Brain microvascular endothelial cell (primary cell): ENCODE measurements around the gene MYOCD.
A peak's percentile ranks its signal among the peaks of the same experiment; 100 is the strongest.

Source experiments
- DNase-seq: peaks from one replicate; pipeline ENCODE4 v3.0.0-alpha.2; 2020
- H3K27ac ChIP-seq: fragments of 250-450 bp; sonication (Bioruptor Pico); 2 replicates; pipeline ENCODE4 v1.5.1; 2020; ENCODE audit warnings: mild to moderate bottlenecking, moderate library complexity
- H3K27me3 ChIP-seq: fragments of 250-450 bp; sonication (Bioruptor Pico); replicated peaks from 2 replicates; pipeline ENCODE4 v1.5.1; 2020; ENCODE audit warnings: mild to moderate bottlenecking
- H3K36me3 ChIP-seq: fragments of 250-450 bp; sonication (Bioruptor Pico); replicated peaks from 2 replicates; pipeline ENCODE4 v1.5.1; 2020; ENCODE audit warnings: mild to moderate bottlenecking
- H3K4me3 ChIP-seq: 2 replicates; pipeline ENCODE4 v1.5.1; 2011; ENCODE audit warnings: low read depth, mild to moderate bottlenecking, control low read depth, low read length, moderate library complexity
- in situ Hi-C: cut with HindIII; loops from 2 replicates; pipeline ENCODE4 v1.10.0; 2017; ENCODE audit warnings: low sequenced_read_pairs, low pct_ligation_motif_present
- TF ChIP-seq, protein P1 (sequence below): IDR thresholded peaks from 2 replicates; pipeline ENCODE4 v1.5.1; 2011; ENCODE audit warnings: low read depth, mild to moderate bottlenecking, moderate library complexity, low read length, control low read depth, inconsistent platforms; ENCODE audit errors: missing control alignments

Gene MYOCD

GRCh38 chr17:12790249-12791106 lies 124.8 kb downstream of the MYOCD start:
- DNase-seq = no peak
- no peaks in the 10 kb centered on the region for H3K27me3 ChIP-seq
- in situ Hi-C loops = no loop called here
- no peak overlapping the region for H3K27ac ChIP-seq
- no peaks in the 10 kb centered on the region for H3K36me3 ChIP-seq
- TF ChIP-seq, protein P1, sequence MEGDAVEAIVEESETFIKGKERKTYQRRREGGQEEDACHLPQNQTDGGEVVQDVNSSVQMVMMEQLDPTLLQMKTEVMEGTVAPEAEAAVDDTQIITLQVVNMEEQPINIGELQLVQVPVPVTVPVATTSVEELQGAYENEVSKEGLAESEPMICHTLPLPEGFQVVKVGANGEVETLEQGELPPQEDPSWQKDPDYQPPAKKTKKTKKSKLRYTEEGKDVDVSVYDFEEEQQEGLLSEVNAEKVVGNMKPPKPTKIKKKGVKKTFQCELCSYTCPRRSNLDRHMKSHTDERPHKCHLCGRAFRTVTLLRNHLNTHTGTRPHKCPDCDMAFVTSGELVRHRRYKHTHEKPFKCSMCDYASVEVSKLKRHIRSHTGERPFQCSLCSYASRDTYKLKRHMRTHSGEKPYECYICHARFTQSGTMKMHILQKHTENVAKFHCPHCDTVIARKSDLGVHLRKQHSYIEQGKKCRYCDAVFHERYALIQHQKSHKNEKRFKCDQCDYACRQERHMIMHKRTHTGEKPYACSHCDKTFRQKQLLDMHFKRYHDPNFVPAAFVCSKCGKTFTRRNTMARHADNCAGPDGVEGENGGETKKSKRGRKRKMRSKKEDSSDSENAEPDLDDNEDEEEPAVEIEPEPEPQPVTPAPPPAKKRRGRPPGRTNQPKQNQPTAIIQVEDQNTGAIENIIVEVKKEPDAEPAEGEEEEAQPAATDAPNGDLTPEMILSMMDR = no peak
- H3K4me3 ChIP-seq = peak overlapping the region; percentile 65

GRCh38 chr17:12794919-12795532 lies 129.3 kb downstream of the MYOCD start:
- no peak overlapping the region for H3K4me3 ChIP-seq
- H3K36me3 ChIP-seq = no peaks in the 10 kb centered on the region
- no peaks in the 10 kb centered on the region for H3K27me3 ChIP-seq
- H3K27ac ChIP-seq = no peak overlapping the region
- TF ChIP-seq, protein P1 = no peak
- in situ Hi-C loops = no loop called here
- no peak for DNase-seq

DNA sequence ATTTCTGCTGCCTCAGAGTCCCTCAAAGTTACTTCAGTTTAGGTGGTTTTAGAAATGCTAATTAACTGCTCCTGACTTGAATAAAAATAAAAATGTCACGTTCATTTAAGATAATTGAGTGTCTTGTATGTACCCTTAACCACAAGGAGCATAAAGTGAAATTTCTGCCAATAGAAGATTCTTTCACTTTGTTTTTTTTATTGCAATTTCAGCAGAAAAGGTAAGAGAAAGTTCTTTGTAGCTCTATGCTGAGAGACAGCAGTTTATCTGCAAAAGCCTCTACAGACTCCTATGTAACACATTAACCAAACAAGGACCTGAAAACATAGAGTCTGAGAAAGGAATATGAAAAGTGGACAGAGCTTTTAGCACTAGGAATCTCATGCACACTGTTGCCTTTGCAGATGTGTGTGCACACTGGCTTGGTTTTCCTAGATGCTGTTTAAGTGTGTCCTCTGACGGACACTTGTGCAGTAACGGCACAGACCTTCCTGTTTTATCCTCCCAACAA lies 135.2 kb downstream of the MYOCD start:
- TF ChIP-seq, protein P1 = no peak
- DNase-seq = no peak
- in situ Hi-C loops = no loop called here

DNA sequence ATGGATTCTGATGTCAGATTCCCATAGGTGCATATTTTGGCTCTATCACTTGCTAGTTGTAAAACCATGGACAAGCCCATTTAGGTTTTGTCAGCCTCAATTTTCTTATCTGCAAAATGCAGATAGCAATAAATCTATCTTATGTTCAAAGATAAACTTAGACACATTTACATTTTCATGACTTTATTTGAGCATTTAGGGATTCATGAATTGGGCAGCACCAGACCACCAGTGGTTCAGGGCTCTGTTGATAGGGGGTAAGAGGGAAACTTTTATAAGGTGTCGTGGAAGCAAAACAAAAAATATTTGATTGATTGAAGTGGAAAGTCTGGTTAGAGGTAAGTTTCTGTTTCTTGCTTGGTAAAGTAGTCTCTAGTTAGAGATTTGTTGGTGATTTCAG lies 140.9 kb downstream of the MYOCD start:
- H3K4me3 ChIP-seq = no peak overlapping the region
- no peaks in the 10 kb centered on the region for H3K27me3 ChIP-seq
- H3K36me3 ChIP-seq = no peaks in the 10 kb centered on the region
- H3K27ac ChIP-seq = no peak overlapping the region
- TF ChIP-seq, protein P1 = no peak
- in situ Hi-C loops = no loop called here
- DNase-seq = no peak

More for the DNA sequence above, 135.2 kb downstream of the MYOCD start:
- H3K27ac ChIP-seq = no peak overlapping the region
- H3K27me3 ChIP-seq = no peaks in the 10 kb centered on the region
- no peak overlapping the region for H3K4me3 ChIP-seq
- H3K36me3 ChIP-seq = no peaks in the 10 kb centered on the region

GRCh38 chr17:12808723-12809122 lies 143.0 kb downstream of the MYOCD start:
- H3K27me3 ChIP-seq = no peaks in the 10 kb centered on the region
- TF ChIP-seq, protein P1 = no peak
- in situ Hi-C loops = no loop called here
- no peak overlapping the region for H3K4me3 ChIP-seq
- no peak overlapping the region for H3K27ac ChIP-seq
- no peak for DNase-seq
- no peaks in the 10 kb centered on the region for H3K36me3 ChIP-seq
